Measurements from ENCODE around the gene ZNF101.

ZNF101 gene

DNA sequence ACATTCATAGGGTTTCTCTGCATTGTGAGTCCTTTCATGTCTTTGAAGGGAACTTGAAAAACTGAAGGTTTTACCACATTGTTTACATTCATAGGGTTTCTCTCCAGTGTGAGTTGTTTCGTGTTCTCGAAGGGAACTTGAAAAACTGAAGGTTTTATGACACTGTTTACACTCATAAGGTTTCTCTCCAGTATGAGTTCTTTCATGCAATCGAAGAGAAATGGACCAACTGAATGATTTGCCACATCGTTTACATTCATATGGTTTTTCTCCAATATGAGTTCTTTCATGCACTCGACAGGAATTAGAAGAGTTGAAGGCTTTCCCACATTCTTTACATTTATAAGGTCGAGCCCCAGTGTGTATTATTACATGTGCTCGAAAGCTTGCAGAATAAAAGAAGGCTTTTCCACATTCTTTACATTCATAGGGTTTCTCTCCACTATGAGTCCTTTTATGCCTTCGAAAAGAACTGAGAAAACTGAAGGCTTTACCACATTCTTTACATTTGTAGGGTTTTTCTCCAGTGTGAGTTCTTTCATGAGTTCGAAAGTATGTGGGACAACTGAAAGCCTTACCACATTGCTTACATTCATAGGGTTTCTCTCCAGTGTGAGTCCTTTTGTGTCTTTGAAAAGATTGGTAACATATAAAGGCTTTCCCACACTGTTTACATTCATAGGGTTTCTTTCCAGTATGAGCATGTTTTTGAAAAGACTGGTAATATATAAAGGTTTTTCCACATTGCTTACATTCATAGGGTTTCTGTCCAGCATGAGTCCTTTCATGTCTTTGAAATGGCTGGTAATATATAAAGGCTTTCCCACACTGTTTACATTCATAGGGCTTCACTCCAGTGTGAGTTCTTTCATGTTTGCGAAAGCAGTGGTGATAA lies 43.5 kb downstream of the ZNF101 start:
- no peak for DNase-seq

- no peak for DNase-seq
Observed at GRCh38 chr19:19719798-19720197, 51.2 kb downstream of the ZNF101 start.

DNA sequence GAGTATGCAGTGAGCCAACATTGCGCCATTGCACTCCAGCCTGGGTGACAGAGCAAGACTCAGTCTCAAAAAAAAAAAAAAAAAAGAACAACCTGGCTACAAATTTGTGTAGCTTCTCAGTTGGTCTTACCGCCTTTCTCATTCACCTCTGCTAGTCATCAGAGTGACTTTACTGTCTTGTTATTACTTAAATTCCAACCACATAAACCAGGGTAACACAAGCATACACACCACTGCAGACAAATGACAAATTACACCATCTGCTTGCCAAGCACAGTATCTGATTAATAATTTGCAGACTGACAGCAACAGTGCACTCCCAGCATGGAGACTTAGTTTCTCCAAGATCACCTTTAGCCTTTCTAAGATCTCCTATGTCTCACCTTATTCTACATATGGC lies 53.3 kb downstream of the ZNF101 start:
- no peak for DNase-seq

DNA sequence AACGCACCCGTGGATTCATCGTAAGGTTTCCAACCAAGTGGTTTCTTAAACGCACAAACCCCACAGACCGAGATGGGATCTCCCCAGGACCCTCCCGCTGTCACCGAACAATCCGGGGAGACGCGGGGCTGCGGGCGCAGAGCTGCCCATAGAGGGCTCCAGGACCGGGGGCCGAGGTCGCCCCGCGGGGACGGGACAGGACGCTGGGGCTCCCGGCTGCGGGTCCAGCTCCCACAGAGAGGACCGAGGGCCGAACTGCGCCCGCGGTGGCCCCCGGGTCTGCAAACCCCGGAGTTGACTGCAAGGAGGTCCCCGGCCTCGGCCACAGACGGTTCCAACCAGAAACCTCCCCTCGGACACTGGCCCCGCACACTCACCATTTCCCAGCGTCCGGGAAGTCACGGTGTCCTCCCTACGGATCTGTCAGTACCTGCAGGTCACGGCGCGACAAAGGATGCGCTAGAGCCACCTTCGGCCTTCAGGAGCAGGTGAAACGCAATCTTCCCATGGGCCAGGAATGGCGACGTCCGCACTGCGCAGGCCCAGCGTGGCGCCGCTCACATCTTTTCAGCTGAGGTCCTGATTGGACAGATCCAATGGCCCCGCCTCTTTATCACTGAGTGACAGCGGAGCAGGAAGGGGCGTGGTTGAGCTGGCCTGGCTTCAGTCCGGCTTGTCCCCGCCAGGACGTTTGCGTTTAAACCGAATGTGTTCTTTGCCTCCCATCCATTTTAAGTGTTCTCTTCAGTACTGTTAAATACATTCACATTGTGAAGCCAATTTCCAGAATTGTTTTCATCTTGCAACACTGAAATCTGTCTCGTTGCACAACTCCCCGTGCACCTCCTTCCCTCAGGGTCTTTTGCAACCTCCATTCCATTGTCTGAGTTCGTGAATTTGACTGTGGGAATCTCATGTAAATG lies 64.2 kb downstream of the ZNF101 start, which contains the start of gene ZNF14:
ZNF14 (minus strand) TSS at position 534 of the 923 bp plus-strand sequence; CDS start at position 380, 154 bp downstream.
- peak; percentile 92 for DNase-seq

Measured in fibroblast of skin of back (primary cell).